Hepatocyte (in vitro differentiated cells): ENCODE data around the gene EHD3.

ENCODE experiments used
- CTCF ChIP-seq: fragments of 200-600 bp; sonication (generic); IDR thresholded peaks from 2 replicates; pipeline ENCODE4 v1.5.1; 2016; ENCODE audit warnings: antibody characterized with exemption, mild to moderate bottlenecking; ENCODE audit not compliant: poor library complexity
- EZH2phosphoT487 ChIP-seq: fragments of 200-600 bp; sonication (generic); IDR thresholded peaks from one replicate; pipeline ENCODE4 v1.6.1; 2018; ENCODE audit warnings: antibody characterized with exemption, mild to moderate bottlenecking, low read depth, moderate library complexity; ENCODE audit not compliant: unreplicated experiment, severe bottlenecking

- TF ChIP-seq EZH2phosphoT487 (no peak), CTCF (no peak)
Measured at GRCh38 chr2:31193806-31194205, 40.1 kb upstream of the EHD3 start.
